Endothelial cell (in vitro differentiated cells): ENCODE measurements around the gene ANXA7. TPM values are rescaled to one million over a fixed set of nuclear protein-coding genes. Genes with fewer than 3 reads are reported as not detected.
"Not testable (repeated sequence)": the region's sequence is repeated elsewhere in the genome, so short reads cannot be mapped to it uniquely, and the experiment has no call there.

Source experiments
- DNase-seq: peaks from one replicate; pipeline ENCODE4 v3.0.0; 2021; ENCODE audit warnings: low spot score
- H3K27ac Mint-ChIP-seq: one replicate; pipeline ENCODE4 v1.8.0; 2021; ENCODE audit warnings: mixed read lengths, inconsistent platforms; ENCODE audit not compliant: unreplicated experiment
- H3K27me3 Mint-ChIP-seq: one replicate; pipeline ENCODE4 v1.8.0; 2021; ENCODE audit warnings: mild to moderate bottlenecking, moderate library complexity, mixed read lengths, inconsistent platforms; ENCODE audit not compliant: unreplicated experiment
- H3K36me3 Mint-ChIP-seq: one replicate; pipeline ENCODE4 v1.8.0; 2021; ENCODE audit warnings: mild to moderate bottlenecking, low read depth, mixed read lengths, inconsistent platforms; ENCODE audit not compliant: unreplicated experiment
- H3K4me1 Mint-ChIP-seq: one replicate; pipeline ENCODE4 v1.8.0; 2021; ENCODE audit warnings: mild to moderate bottlenecking, mixed read lengths, inconsistent platforms; ENCODE audit not compliant: unreplicated experiment
- H3K4me3 Mint-ChIP-seq: one replicate; pipeline ENCODE4 v1.8.0; 2021; ENCODE audit warnings: mild to moderate bottlenecking, mixed read lengths, inconsistent platforms; ENCODE audit not compliant: unreplicated experiment
- H3K9me3 Mint-ChIP-seq: one replicate; pipeline ENCODE4 v1.8.0; 2021; ENCODE audit warnings: mixed read lengths, inconsistent platforms; ENCODE audit not compliant: unreplicated experiment
- CTCF ChIP-seq: fragments of 200-600 bp; sonication (generic); IDR thresholded peaks from one replicate; pipeline ENCODE4 v1.5.0; 2021; ENCODE audit warnings: antibody characterized with exemption; ENCODE audit not compliant: unreplicated experiment
- total RNA-seq: library from RNA; stranded (reverse); fragmentation: NEBNext Ultra II Directional; extraction: Animal tissue kit (Norgen Biotek cat#: 25700); gene quantifications from one replicate; pipeline ENCODE4 v1.2.1, GENCODE V29; 2021; ENCODE audit not compliant: unreplicated experiment

The ANXA7 gene
- total RNA-seq, 1 donor from 2014 or later, result 92.6 TPM

- TF ChIP-seq CTCF, result no peak
- DNase-seq, result no peak
- Mint-ChIP-seq H3K4me1 (peaks cover 11% of the 10 kb centered on the region), H3K27me3 (no peaks in the 10 kb centered on the region), H3K27ac (no peak overlapping the region), H3K4me3 (no peak overlapping the region), H3K36me3 (no peaks in the 10 kb centered on the region), H3K9me3 (no peaks in the 10 kb centered on the region)
Observed at GRCh38 chr10:73332379-73332778, 81.5 kb downstream of the ANXA7 start.

GRCh38 chr10:73328523-73328922 lies 85.3 kb downstream of the ANXA7 start:
- H3K9me3 Mint-ChIP-seq, H3K27me3 Mint-ChIP-seq, H3K36me3 Mint-ChIP-seq, DNase-seq, H3K4me3 Mint-ChIP-seq, H3K27ac Mint-ChIP-seq: not testable (repeated sequence)
- peaks cover 11% of the 10 kb centered on the region for H3K4me1 Mint-ChIP-seq

GRCh38 chr10:73325290-73325689 lies 88.6 kb downstream of the ANXA7 start:
- H3K36me3 Mint-ChIP-seq, result peaks cover 12% of the 10 kb centered on the region
- H3K27me3 Mint-ChIP-seq, H3K27ac Mint-ChIP-seq, H3K4me3 Mint-ChIP-seq, H3K4me1 Mint-ChIP-seq, H3K9me3 Mint-ChIP-seq, DNase-seq: not testable (repeated sequence)

Other genes with a start within 250 kb of the ANXA7 start
- 38.5 TPM for gene ECD, start 246.1 kb downstream of the ANXA7 start, total RNA-seq
- 24.8 TPM for gene FAM149B1, start 245.9 kb downstream of the ANXA7 start, total RNA-seq
- gene DNAJC9, start 166.8 kb downstream of the ANXA7 start, total RNA-seq, result 24.5 TPM
- gene MRPS16, start 161.4 kb downstream of the ANXA7 start, total RNA-seq, result 78.6 TPM
- 1.7 TPM for gene CFAP70, start 55.2 kb downstream of the ANXA7 start, total RNA-seq
- 2.0 TPM for gene MSS51, start 19.5 kb upstream of the ANXA7 start, total RNA-seq
- gene PPP3CB, start 82.0 kb upstream of the ANXA7 start, total RNA-seq, result 18.5 TPM
- 267 TPM for gene USP54, start 177.3 kb upstream of the ANXA7 start, total RNA-seq
- gene MYOZ1, start 227.4 kb upstream of the ANXA7 start, total RNA-seq, result 4.0 TPM
- 0.13 TPM for gene SYNPO2L, start 242.0 kb upstream of the ANXA7 start, total RNA-seq